ENCODE data around the gene CARMIL1. TPM values are rescaled to one million over a fixed set of nuclear protein-coding genes. Genes with fewer than 3 reads are reported as not detected.

Gene CARMIL1
- total RNA-seq, 1 experiment from 2014 or later: 23.6 TPM

- Histone ChIP-seq H3K27me3 (ENCODE audit: insufficient read depth, low read length) (no peaks in the 10 kb centered on the region), H3K23ac (ENCODE audit: insufficient read length, low read depth, low read length) (no peak overlapping the region), H3K79me2 (ENCODE audit: insufficient read depth, low read length) (no peaks in the 10 kb centered on the region), H3K18ac (ENCODE audit: insufficient read length, low read depth, low read length) (no peak overlapping the region), H2AFZ (ENCODE audit: low read length) (no peak overlapping the region), H2AK5ac (ENCODE audit: insufficient read length, low read length) (no peak overlapping the region), H3K9ac (ENCODE audit: extremely low read depth, insufficient read length, low read length) (no peak overlapping the region), H3T11ph (ENCODE audit: low read length) (no peak overlapping the region), H4K5ac (ENCODE audit: insufficient read length, low read depth, low read length) (no peak overlapping the region), H3K9me3 (ENCODE audit: control insufficient read depth, low read depth, low read length) (no peaks in the 10 kb centered on the region), H3K14ac (ENCODE audit: insufficient read depth, low read length) (no peak overlapping the region), H4K91ac (ENCODE audit: insufficient read length, low read depth, low read length) (no peak overlapping the region), H3K4me2 (ENCODE audit: insufficient read depth, insufficient read length, low read length) (no peak overlapping the region), H2BK15ac (ENCODE audit: low read depth, low read length) (no peak overlapping the region), H3K79me1 (ENCODE audit: insufficient read depth, low read depth, low read length, poor library complexity, severe bottlenecking) (no peaks in the 10 kb centered on the region), H3K4me1 (ENCODE audit: insufficient read depth, low read length) (no peaks in the 10 kb centered on the region), H3K4ac (ENCODE audit: low read depth, low read length) (no peak overlapping the region), H3K27ac (ENCODE audit: insufficient read length, low read depth, low read length) (no peak overlapping the region), H4K8ac (replicated peaks; ENCODE audit: insufficient read length, low read depth, low read length) (no peak overlapping the region), H2BK5ac (ENCODE audit: insufficient read length, low read length) (no peak overlapping the region), H3K23me2 (ENCODE audit: insufficient read length, low read depth, low read length, poor library complexity, severe bottlenecking) (no peaks in the 10 kb centered on the region), H3K56ac (ENCODE audit: insufficient read length, low read depth, low read length) (no peak overlapping the region), H2BK12ac (ENCODE audit: insufficient read length, low read depth, low read length) (no peak overlapping the region), H2BK120ac (ENCODE audit: low read depth, low read length, poor library complexity, severe bottlenecking) (no peak overlapping the region), H4K20me1 (ENCODE audit: control insufficient read depth, insufficient read depth, insufficient read length) (no peaks in the 10 kb centered on the region), H2BK20ac (ENCODE audit: low read depth, low read length, poor library complexity, severe bottlenecking) (no peak overlapping the region)
- no CpG with 5 or more reads among the region's 4 CpGs for WGBS (ENCODE audit: extremely low coverage, insufficient read length, low lambda C conversion rate)
- Mint-ChIP-seq H3K4me1 (no peaks in the 10 kb centered on the region), H3K27ac (no peak overlapping the region), H3K27me3 (ENCODE audit: low read depth) (peaks cover 55% of the 10 kb centered on the region), H3K4me3 (no peak overlapping the region), H3K9me3 (no peaks in the 10 kb centered on the region), H3K36me3 (ENCODE audit: insufficient read depth in 1 of 3, low read depth in 3 of 3) (no peaks in the 10 kb centered on the region)
- no peak for DNase-seq
- TF ChIP-seq CTCF (conservative IDR thresholded peaks at IDR 0.05): no peak
Observed at GRCh38 chr6:25645916-25646315, 366.7 kb downstream of the CARMIL1 start.

Measured in H9 (cell line).